IPS-15b (cell line): Measurements from ENCODE around the gene C14orf93.

Experiments
- H3K27me3 ChIP-seq: one replicate; pipeline ENCODE4 v1.6.1; 2013; ENCODE audit warnings: low read length; ENCODE audit not compliant: control insufficient read depth, insufficient read depth
- H3K36me3 ChIP-seq: one replicate; pipeline ENCODE4 v1.6.1; 2013; ENCODE audit warnings: low read length; ENCODE audit not compliant: control insufficient read depth, insufficient read depth
- H3K4me1 ChIP-seq: one replicate; pipeline ENCODE4 v1.6.1; 2013; ENCODE audit warnings: mild to moderate bottlenecking, low read length; ENCODE audit not compliant: control insufficient read depth, insufficient read depth
- H3K4me3 ChIP-seq: one replicate; pipeline ENCODE4 v1.5.1; 2013; ENCODE audit warnings: low read depth, low read length
- H3K9ac ChIP-seq: one replicate; pipeline ENCODE4 v1.6.1; 2013; ENCODE audit warnings: low read depth, mild to moderate bottlenecking, low read length
- H3K9me3 ChIP-seq: one replicate; pipeline ENCODE4 v1.6.1; 2013; ENCODE audit warnings: mild to moderate bottlenecking, low read length; ENCODE audit not compliant: control insufficient read depth, insufficient read depth

C14orf93 gene

GRCh38 chr14:22981876-22982476 lies 28.0 kb downstream of the C14orf93 start:
- peaks cover 21% of the 10 kb centered on the region for H3K4me1 ChIP-seq
- H3K36me3 ChIP-seq = peaks cover 2% of the 10 kb centered on the region
- no peaks in the 10 kb centered on the region for H3K27me3 ChIP-seq
- H3K9me3 ChIP-seq = no peaks in the 10 kb centered on the region
- H3K4me3 ChIP-seq = peak overlapping the region; percentile 80
- peak overlapping the region; percentile 72 for H3K9ac ChIP-seq

DNA sequence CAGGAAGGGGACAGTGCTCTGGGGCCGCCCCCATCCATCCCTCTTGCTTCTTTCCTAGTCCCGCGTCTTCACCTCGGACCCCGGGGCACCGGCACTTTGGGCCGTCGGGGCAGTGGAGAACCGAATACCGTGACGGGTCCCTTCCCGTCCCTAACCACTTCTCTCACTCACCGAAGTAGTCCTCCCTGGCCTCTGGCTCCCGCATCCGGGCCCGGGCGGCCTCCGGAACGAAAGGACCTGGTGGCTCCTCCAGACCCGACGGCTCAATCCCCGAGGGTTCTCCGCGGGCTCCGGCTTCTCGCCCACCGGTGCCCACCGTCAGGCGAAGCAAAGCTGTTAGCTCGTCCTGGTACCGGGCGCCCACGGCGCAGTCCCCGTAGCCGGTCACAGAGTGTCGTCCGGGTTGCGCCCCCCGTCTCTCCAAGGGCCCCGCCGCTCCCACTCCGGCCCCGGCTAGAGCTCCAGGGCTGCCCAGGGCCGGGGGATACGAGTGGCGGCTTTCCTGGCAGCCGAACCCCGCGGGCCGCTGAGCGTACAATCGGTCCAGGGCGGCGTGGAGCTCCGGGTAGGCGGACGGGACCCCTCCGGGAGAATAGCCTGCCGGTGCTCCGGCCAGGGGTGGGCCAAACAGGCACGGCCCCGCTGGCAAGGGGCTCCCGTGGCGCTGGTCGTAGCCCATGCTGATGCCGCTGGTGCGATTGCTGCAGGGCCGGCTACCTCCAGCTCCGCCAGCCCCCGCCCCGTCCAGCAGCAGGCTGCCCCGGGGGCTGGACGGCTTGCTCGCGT lies 28.7 kb downstream of the C14orf93 start:
- peaks cover 28% of the 10 kb centered on the region for H3K4me1 ChIP-seq
- H3K9ac ChIP-seq = peak overlapping the region; percentile 47
- peak overlapping the region; percentile 80 for H3K4me3 ChIP-seq

GRCh38 chr14:22980672-22981089 lies 29.3 kb downstream of the C14orf93 start:
- peaks cover 28% of the 10 kb centered on the region for H3K4me1 ChIP-seq
- H3K27me3 ChIP-seq = no peaks in the 10 kb centered on the region
- H3K36me3 ChIP-seq = peaks cover 2% of the 10 kb centered on the region
- H3K9me3 ChIP-seq = no peaks in the 10 kb centered on the region
- H3K4me3 ChIP-seq = peak overlapping the region; percentile 80
- peak overlapping the region; percentile 47 for H3K9ac ChIP-seq

More for the DNA sequence above, 28.7 kb downstream of the C14orf93 start:
- Histone ChIP-seq H3K27me3 (no peaks in the 10 kb centered on the region), H3K36me3 (peaks cover 2% of the 10 kb centered on the region), H3K9me3 (no peaks in the 10 kb centered on the region)

- H3K9me3 ChIP-seq = no peaks in the 10 kb centered on the region
- H3K4me3 ChIP-seq = peak overlapping the region; percentile 45
- peaks cover 4% of the 10 kb centered on the region for H3K36me3 ChIP-seq
- H3K27me3 ChIP-seq = no peaks in the 10 kb centered on the region
- H3K9ac ChIP-seq = no peak overlapping the region
- H3K4me1 ChIP-seq = peaks cover 27% of the 10 kb centered on the region
These were observed 30.1 kb downstream of the C14orf93 start for GRCh38 chr14:22979748-22980392.

DNA sequence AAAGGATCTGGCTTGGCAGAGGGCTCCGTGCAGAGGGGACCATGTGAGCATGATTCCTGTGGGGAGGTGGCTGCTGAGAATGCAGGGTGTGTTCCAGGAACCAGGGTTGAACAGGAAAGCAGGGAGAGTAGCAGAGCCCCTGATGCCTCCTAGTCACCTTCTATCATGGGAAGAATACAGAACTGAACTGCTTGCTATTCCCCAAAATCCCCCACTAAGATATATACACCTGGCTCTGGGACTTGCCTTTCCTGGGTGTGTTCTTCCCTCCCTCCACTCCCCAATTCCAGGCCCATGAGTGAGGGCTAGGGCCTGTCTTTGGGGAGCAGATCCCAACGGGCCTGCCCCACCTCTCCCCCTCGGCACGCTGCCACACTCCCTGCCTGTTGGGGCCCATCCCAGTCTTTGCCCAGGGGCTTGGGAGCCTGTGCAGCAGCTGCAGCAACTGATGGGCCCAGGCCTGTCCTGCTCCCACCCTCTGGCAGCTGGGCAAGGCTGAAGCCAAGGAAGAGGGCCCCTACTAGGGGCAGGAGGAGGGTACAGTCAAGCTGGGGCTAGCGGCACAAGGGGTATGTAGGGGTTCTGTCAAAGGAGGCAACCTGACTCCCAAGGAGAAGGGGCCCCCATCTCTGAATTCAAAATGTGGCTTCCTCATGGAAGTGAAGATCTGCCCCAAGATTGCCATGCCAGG lies 30.8 kb downstream of the C14orf93 start:
- peaks cover 10% of the 10 kb centered on the region for H3K36me3 ChIP-seq
- no peaks in the 10 kb centered on the region for H3K9me3 ChIP-seq
- H3K9ac ChIP-seq = no peak overlapping the region
- H3K4me1 ChIP-seq = peaks cover 25% of the 10 kb centered on the region
- H3K4me3 ChIP-seq = peak overlapping the region; percentile 45
- H3K27me3 ChIP-seq = no peaks in the 10 kb centered on the region

- H3K4me3 ChIP-seq = no peak overlapping the region
- peaks cover 10% of the 10 kb centered on the region for H3K36me3 ChIP-seq
- H3K27me3 ChIP-seq = no peaks in the 10 kb centered on the region
- no peak overlapping the region for H3K9ac ChIP-seq
- H3K9me3 ChIP-seq = no peaks in the 10 kb centered on the region
- H3K4me1 ChIP-seq = peaks cover 25% of the 10 kb centered on the region
These were observed 31.5 kb downstream of the C14orf93 start for GRCh38 chr14:22978487-22978837.

- no peaks in the 10 kb centered on the region for H3K27me3 ChIP-seq
- peak overlapping the region; percentile 48 for H3K9ac ChIP-seq
- H3K4me1 ChIP-seq = peaks cover 25% of the 10 kb centered on the region
- H3K36me3 ChIP-seq = peaks cover 16% of the 10 kb centered on the region
- no peaks in the 10 kb centered on the region for H3K9me3 ChIP-seq
- H3K4me3 ChIP-seq = peak overlapping the region; percentile 33
These were observed 32.1 kb downstream of the C14orf93 start for GRCh38 chr14:22977684-22978486.

- Histone ChIP-seq H3K9ac (no peak overlapping the region), H3K4me1 (peaks cover 25% of the 10 kb centered on the region), H3K36me3 (peaks cover 21% of the 10 kb centered on the region), H3K27me3 (no peaks in the 10 kb centered on the region), H3K9me3 (no peaks in the 10 kb centered on the region), H3K4me3 (peak overlapping the region; percentile 23)
These were observed 32.6 kb downstream of the C14orf93 start for GRCh38 chr14:22977434-22977683.

GRCh38 chr14:22976620-22977433 lies 33.1 kb downstream of the C14orf93 start:
- peaks cover 25% of the 10 kb centered on the region for H3K4me1 ChIP-seq
- H3K36me3 ChIP-seq = peaks cover 23% of the 10 kb centered on the region
- H3K4me3 ChIP-seq = peak overlapping the region; percentile 23
- H3K9me3 ChIP-seq = no peaks in the 10 kb centered on the region
- no peak overlapping the region for H3K9ac ChIP-seq
- no peaks in the 10 kb centered on the region for H3K27me3 ChIP-seq

- H3K9ac ChIP-seq = no peak overlapping the region
These were observed 35.2 kb downstream of the C14orf93 start for GRCh38 chr14:22974530-22975313.

More at GRCh38 chr14:22974530-22975313, 35.2 kb downstream of the C14orf93 start:
- H3K36me3 ChIP-seq = peaks cover 23% of the 10 kb centered on the region
- peaks cover 24% of the 10 kb centered on the region for H3K4me1 ChIP-seq
- H3K4me3 ChIP-seq = no peak overlapping the region
- no peaks in the 10 kb centered on the region for H3K27me3 ChIP-seq
- H3K9me3 ChIP-seq = no peaks in the 10 kb centered on the region
